ENCODE data around the gene CACNB4. TPM values are rescaled to one million over a fixed set of nuclear protein-coding genes. Genes with fewer than 3 reads are reported as not detected.

Gene CACNB4
- total RNA-seq, 1 experiment from 2014 or later, result 0.19 TPM

DNA sequence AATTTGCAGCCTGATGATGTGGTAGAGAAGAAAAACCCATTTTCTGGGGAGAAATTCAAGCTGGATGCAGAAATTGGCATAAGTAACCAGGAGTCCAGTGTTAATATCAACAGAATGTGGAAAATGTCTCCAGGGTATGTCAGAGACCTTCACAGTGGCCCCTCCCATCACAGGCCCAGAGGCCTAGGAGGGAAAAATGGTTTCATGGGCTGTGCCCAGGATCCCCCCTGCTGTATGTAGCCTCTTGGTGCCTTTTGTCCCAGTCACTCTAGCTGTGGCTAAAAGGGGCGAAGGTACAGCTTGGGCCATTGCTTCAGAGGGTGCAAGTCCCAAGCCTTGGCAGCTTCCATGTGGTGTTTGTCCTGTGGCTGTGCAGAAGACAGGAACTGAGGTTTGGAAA lies 40.2 kb downstream of the CACNB4 start:
- H3K9me3 ChIP-seq (ENCODE audit: low read depth, low read length, poor library complexity, severe bottlenecking), result no peaks in the 10 kb centered on the region
- H3K36me3 ChIP-seq (ENCODE audit: insufficient read depth, low read length, poor library complexity, severe bottlenecking), result no peaks in the 10 kb centered on the region
- ChIA-PET CTCF (no interaction called here), POLR2A (ENCODE audit: low non-redundant PET) (no interaction called here)
- intact Hi-C loops (cut with micrococcal nuclease; ENCODE audit: unreplicated experiment), result no loop called here
- H3K27ac ChIP-seq (ENCODE audit: low read depth, low read length, poor library complexity, severe bottlenecking), result no peak overlapping the region
- no peak overlapping the region for H3K4me3 ChIP-seq (ENCODE audit: low read depth, low read length, poor library complexity, severe bottlenecking)
- no peak for TF ChIP-seq EZH2 (IDR thresholded peaks at IDR 0.05; ENCODE audit: borderline replicate concordance, low read depth, low read length, poor library complexity, severe bottlenecking)
- TF ChIP-seq, protein P1, sequence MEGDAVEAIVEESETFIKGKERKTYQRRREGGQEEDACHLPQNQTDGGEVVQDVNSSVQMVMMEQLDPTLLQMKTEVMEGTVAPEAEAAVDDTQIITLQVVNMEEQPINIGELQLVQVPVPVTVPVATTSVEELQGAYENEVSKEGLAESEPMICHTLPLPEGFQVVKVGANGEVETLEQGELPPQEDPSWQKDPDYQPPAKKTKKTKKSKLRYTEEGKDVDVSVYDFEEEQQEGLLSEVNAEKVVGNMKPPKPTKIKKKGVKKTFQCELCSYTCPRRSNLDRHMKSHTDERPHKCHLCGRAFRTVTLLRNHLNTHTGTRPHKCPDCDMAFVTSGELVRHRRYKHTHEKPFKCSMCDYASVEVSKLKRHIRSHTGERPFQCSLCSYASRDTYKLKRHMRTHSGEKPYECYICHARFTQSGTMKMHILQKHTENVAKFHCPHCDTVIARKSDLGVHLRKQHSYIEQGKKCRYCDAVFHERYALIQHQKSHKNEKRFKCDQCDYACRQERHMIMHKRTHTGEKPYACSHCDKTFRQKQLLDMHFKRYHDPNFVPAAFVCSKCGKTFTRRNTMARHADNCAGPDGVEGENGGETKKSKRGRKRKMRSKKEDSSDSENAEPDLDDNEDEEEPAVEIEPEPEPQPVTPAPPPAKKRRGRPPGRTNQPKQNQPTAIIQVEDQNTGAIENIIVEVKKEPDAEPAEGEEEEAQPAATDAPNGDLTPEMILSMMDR (conservative IDR thresholded peaks at IDR 0.05; ENCODE audit: low read depth, low read length), result no peak
- peaks cover 16% of the 10 kb centered on the region for H3K27me3 ChIP-seq (replicated peaks; ENCODE audit: insufficient read depth, low read depth, low read length, poor library complexity)
- no peak for DNase-seq (ENCODE audit: low spot score)
- no peaks in the 10 kb centered on the region for H3K4me1 ChIP-seq (ENCODE audit: insufficient read depth, low read length, poor library complexity, severe bottlenecking)
- no TSS peak for BruUV-seq (replicated peaks)

DNA sequence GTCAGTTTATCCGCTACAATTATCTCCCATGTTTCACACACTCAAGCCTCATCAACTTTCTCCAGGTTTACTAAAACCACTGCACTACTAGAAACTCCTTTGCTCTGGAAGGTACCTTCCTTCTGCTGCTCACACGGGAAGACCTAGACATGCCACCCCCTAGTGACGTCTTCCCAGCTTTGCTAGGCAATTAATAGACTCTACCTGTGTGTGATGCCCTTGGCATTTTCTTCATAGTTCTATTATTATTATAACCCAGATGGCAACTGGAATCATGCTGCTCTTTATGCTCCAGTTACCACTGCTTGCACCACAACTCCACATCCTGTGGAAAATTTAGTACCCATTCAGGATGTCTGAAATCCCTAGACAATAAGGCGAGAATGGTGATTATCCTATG lies 42.4 kb downstream of the CACNB4 start:
- DNase-seq (ENCODE audit: low spot score), result no peak
- no peak for TF ChIP-seq EZH2 (IDR thresholded peaks at IDR 0.05; ENCODE audit: borderline replicate concordance, low read depth, low read length, poor library complexity, severe bottlenecking)
- TF ChIP-seq, protein P1 (conservative IDR thresholded peaks at IDR 0.05; ENCODE audit: low read depth, low read length), result no peak
- ChIA-PET POLR2A (ENCODE audit: low non-redundant PET) (no interaction called here), CTCF (no interaction called here)
- H3K4me1 ChIP-seq (ENCODE audit: insufficient read depth, low read length, poor library complexity, severe bottlenecking), result no peaks in the 10 kb centered on the region
- no peak overlapping the region for H3K27ac ChIP-seq (ENCODE audit: low read depth, low read length, poor library complexity, severe bottlenecking)
- intact Hi-C loops (cut with micrococcal nuclease; ENCODE audit: unreplicated experiment), result no loop called here
- peaks cover 9% of the 10 kb centered on the region for H3K27me3 ChIP-seq (replicated peaks; ENCODE audit: insufficient read depth, low read depth, low read length, poor library complexity)
- H3K36me3 ChIP-seq (ENCODE audit: insufficient read depth, low read length, poor library complexity, severe bottlenecking), result no peaks in the 10 kb centered on the region
- no TSS peak for BruUV-seq (replicated peaks)
- no peak overlapping the region for H3K4me3 ChIP-seq (ENCODE audit: low read depth, low read length, poor library complexity, severe bottlenecking)
- H3K9me3 ChIP-seq (ENCODE audit: low read depth, low read length, poor library complexity, severe bottlenecking), result no peaks in the 10 kb centered on the region

DNA sequence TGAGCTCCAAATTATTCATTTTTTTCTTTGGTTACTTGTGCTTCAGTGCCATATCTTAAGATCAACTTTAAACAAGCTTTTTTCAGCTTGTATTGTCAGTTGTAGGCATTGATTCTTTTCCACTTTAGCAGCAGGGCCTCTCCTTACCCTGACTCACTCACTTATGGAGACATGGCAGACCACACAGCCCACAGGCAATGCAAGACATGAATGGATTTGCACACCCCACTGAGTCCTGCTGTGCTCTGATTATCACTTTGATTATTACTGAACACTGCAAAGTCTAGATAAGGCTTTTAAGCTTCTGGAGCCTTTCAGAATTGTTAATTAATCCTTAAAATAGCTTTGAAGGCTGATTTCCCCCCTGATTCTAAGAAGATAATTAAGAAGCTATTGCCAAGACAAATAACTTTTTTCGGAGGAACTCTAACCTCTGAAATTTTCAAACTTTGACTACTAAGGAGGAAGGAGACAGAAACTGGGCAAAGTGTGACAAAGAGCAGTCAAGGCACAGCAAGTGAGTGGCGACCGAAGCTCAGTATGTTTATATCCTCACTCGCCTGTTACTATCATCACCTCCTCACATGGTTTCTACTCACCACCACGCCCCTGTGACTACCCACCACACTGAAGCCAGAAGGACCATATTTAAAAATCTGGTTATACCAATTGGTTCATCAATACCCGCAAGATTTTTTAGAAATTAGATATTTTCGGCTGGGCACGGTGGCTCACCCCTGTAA lies 43.3 kb downstream of the CACNB4 start:
- Histone ChIP-seq H3K4me1 (ENCODE audit: insufficient read depth, low read length, poor library complexity, severe bottlenecking) (no peaks in the 10 kb centered on the region), H3K27ac (ENCODE audit: low read depth, low read length, poor library complexity, severe bottlenecking) (no peak overlapping the region), H3K9me3 (ENCODE audit: low read depth, low read length, poor library complexity, severe bottlenecking) (no peaks in the 10 kb centered on the region), H3K4me3 (ENCODE audit: low read depth, low read length, poor library complexity, severe bottlenecking) (no peak overlapping the region), H3K27me3 (replicated peaks; ENCODE audit: insufficient read depth, low read depth, low read length, poor library complexity) (peaks cover 3% of the 10 kb centered on the region), H3K36me3 (ENCODE audit: insufficient read depth, low read length, poor library complexity, severe bottlenecking) (no peaks in the 10 kb centered on the region)
- TF ChIP-seq, protein P1 (conservative IDR thresholded peaks at IDR 0.05; ENCODE audit: low read depth, low read length), result no peak
- TF ChIP-seq EZH2 (IDR thresholded peaks at IDR 0.05; ENCODE audit: borderline replicate concordance, low read depth, low read length, poor library complexity, severe bottlenecking), result no peak
- no TSS peak for BruUV-seq (replicated peaks)
- DNase-seq (ENCODE audit: low spot score), result peak; percentile 85
- POLR2A ChIA-PET (ENCODE audit: low non-redundant PET), result no interaction called here
- CTCF ChIA-PET, result interaction anchor here (0.6 to 0.9 kb wide), 2 partner anchors 30 to 1393 kb away, joined by 3 to 4 read pairs; no protein-coding TSS in a partner anchor
- intact Hi-C loops (cut with micrococcal nuclease; ENCODE audit: unreplicated experiment), result no loop called here

All from A673 (cell line).